WTC11 (cell line): ENCODE measurements around the gene PEX7. TPM values are rescaled to one million over a fixed set of nuclear protein-coding genes. Genes with fewer than 3 reads are reported as not detected.
"Not testable (repeated sequence)": the region's sequence is repeated elsewhere in the genome, so short reads cannot be mapped to it uniquely, and the experiment has no call there.

Source experiments
- ATAC-seq: fragments of 200-7000 bp; cut with Tn5 transposase; 2 replicates; pipeline ENCODE4 v1.10.0; 2021; ENCODE audit warnings: mild to moderate bottlenecking, moderate library complexity
- CTCF ChIA-PET: fragments of 300-600 bp; sonication (Branson Sonifier 250); formaldehyde crosslinking; loops from one replicate; lab custom pipeline; 2021; ENCODE audit warnings: antibody characterized with exemption; lab: Charles Lee
- POLR2A ChIA-PET: fragments of 350-600 bp; sonication (Branson Sonifier 250); formaldehyde crosslinking; loops from one replicate; lab custom pipeline; 2021; ENCODE audit warnings: antibody characterized with exemption; lab: Charles Lee
- DNase-seq: peaks from one replicate; pipeline ENCODE4 v3.0.0; 2021; ENCODE audit warnings: low spot score
- H3K27ac Mint-ChIP-seq: 2 replicates; pipeline ENCODE4 v1.8.0; 2021; ENCODE audit warnings: mixed read lengths
- H3K27me3 Mint-ChIP-seq: 2 replicates; pipeline ENCODE4 v1.8.0; 2021; ENCODE audit warnings: low read depth, mild to moderate bottlenecking, moderate library complexity, mixed read lengths
- H3K36me3 Mint-ChIP-seq: 2 replicates; pipeline ENCODE4 v1.8.0; 2021; ENCODE audit warnings: mixed read lengths
- H3K4me1 Mint-ChIP-seq: 2 replicates; pipeline ENCODE4 v1.8.0; 2022; ENCODE audit warnings: mixed read lengths
- H3K4me3 Mint-ChIP-seq: 2 replicates; pipeline ENCODE4 v1.8.0; 2021; ENCODE audit warnings: mild to moderate bottlenecking, moderate library complexity, mixed read lengths
- H3K9me3 Mint-ChIP-seq: 2 replicates; pipeline ENCODE4 v1.8.0; 2021; ENCODE audit warnings: mixed read lengths
- ARID4B ChIP-seq: sonication (generic); formaldehyde crosslinking; IDR thresholded peaks from 2 replicates; pipeline ENCODE4 v1.8.0; 2023; ENCODE audit warnings: missing genetic modification reagents, mild to moderate bottlenecking, borderline replicate concordance
- CREB1 ChIP-seq: sonication (generic); formaldehyde crosslinking; IDR thresholded peaks from 2 replicates; pipeline ENCODE4 v1.8.0; 2023; ENCODE audit warnings: mild to moderate bottlenecking, missing genetic modification reagents
- FOXJ3 ChIP-seq: sonication (generic); formaldehyde crosslinking; IDR thresholded peaks from 2 replicates; pipeline ENCODE4 v1.9.0; 2021; ENCODE audit warnings: missing genetic modification reagents, mild to moderate bottlenecking, borderline replicate concordance
- FOXK1 ChIP-seq: sonication (generic); formaldehyde crosslinking; IDR thresholded peaks from 2 replicates; pipeline ENCODE4 v1.8.0; 2022; ENCODE audit warnings: mild to moderate bottlenecking, moderate library complexity, missing genetic modification reagents
- FOXP1 ChIP-seq: sonication (generic); formaldehyde crosslinking; IDR thresholded peaks from 2 replicates; pipeline ENCODE4 v1.8.0; 2022; ENCODE audit warnings: missing genetic modification reagents, mild to moderate bottlenecking, moderate library complexity, borderline replicate concordance
- FOXP4 ChIP-seq: sonication (generic); formaldehyde crosslinking; IDR thresholded peaks from 2 replicates; pipeline ENCODE4 v1.8.0; 2022; ENCODE audit warnings: mild to moderate bottlenecking, missing genetic modification reagents
- HMGXB4 ChIP-seq: sonication (generic); formaldehyde crosslinking; IDR thresholded peaks from 2 replicates; pipeline ENCODE4 v1.8.1; 2023; ENCODE audit warnings: mild to moderate bottlenecking, moderate library complexity, missing genetic modification reagents
- IRF2 ChIP-seq: sonication (generic); formaldehyde crosslinking; IDR thresholded peaks from 2 replicates; pipeline ENCODE4 v1.8.0; 2022; ENCODE audit warnings: low read depth, missing genetic modification reagents, borderline replicate concordance
- NFATC4 ChIP-seq: fragments of 250-450 bp; sonication (Bioruptor Pico); IDR thresholded peaks from 2 replicates; pipeline ENCODE4 v1.9.0; 2021; ENCODE audit warnings: mild to moderate bottlenecking
- NFE2L1 ChIP-seq: sonication (generic); formaldehyde crosslinking; IDR thresholded peaks from 2 replicates; pipeline ENCODE4 v1.8.1; 2023; ENCODE audit warnings: missing genetic modification reagents
- NFYB ChIP-seq: sonication (generic); formaldehyde crosslinking; conservative IDR thresholded peaks from 2 replicates; pipeline ENCODE4 v1.8.0; 2022; ENCODE audit warnings: low read depth, missing genetic modification reagents
- TEAD1 ChIP-seq: sonication (generic); formaldehyde crosslinking; IDR thresholded peaks from 2 replicates; pipeline ENCODE4 v1.8.0; 2022; ENCODE audit warnings: mild to moderate bottlenecking, missing genetic modification reagents
- ZNF138 ChIP-seq: sonication (generic); formaldehyde crosslinking; conservative IDR thresholded peaks from 2 replicates; pipeline ENCODE4 v1.8.1; 2022; ENCODE audit warnings: mild to moderate bottlenecking, moderate library complexity, missing genetic modification reagents
- total RNA-seq: library from RNA; stranded (reverse); gene quantifications from 3 replicates; pipeline ENCODE4 v1.2.3, GENCODE V29; 2021
- TF ChIP-seq, protein P1 (sequence below): sonication (generic); formaldehyde crosslinking; IDR thresholded peaks from 2 replicates; pipeline ENCODE4 v1.8.1; 2023; ENCODE audit warnings: mild to moderate bottlenecking, missing genetic modification reagents, borderline replicate concordance

The PEX7 gene
- total RNA-seq, 1 experiment from 2014 or later = 9.8 TPM

DNA sequence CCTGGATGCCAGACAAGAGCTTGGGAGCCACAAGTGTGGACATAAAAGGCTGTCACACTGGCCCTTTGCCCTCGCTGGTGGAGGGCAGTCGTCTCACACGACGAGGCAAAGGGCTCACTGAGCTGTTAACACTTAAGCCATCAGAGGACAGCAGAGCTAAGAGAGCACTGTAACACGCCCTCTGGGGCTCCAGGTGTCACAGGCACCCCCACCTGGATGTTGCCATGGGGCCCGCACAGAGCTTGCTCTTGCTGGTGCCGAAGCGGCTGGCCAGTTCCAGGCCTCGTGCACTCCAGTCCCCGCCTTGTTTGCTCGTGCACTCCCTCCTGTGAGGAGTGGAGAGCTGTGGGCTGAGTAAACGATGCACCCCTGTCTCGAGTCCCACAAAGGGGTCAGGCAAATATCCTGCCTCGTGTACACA is 137.1 kb downstream of the PEX7 start (continued):
- TF ChIP-seq NFYB = no peak
- TF ChIP-seq TEAD1 (CRISPR knock-in tag) = 0 out of 2 replicates have a peak, but pooled peaks have one; percentile 21
- TF ChIP-seq FOXJ3 (CRISPR knock-in tag) = no peak
- TF ChIP-seq IRF2 (CRISPR knock-in tag) = no peak
- peak; percentile 50; the same call in 1 of the 2 replicates for TF ChIP-seq FOXP4 (CRISPR knock-in tag)
- TF ChIP-seq FOXK1 (CRISPR knock-in tag) = peak; percentile 69; the same call in 1 of the 2 replicates
- TF ChIP-seq FOXP1 (CRISPR knock-in tag) = peak; percentile 74; the same call in 1 of the 2 replicates
- 0 out of 2 replicates have a peak, but pooled peaks have one; percentile 23 for TF ChIP-seq HMGXB4
- no peak; the same call in 1 of the 2 replicates for TF ChIP-seq ZNF138
- TF ChIP-seq NFE2L1 (CRISPR knock-in tag) = no peak
- no peak for TF ChIP-seq CREB1 (CRISPR knock-in tag)
- TF ChIP-seq NFATC4 (CRISPR knock-in tag) = no peak
- TF ChIP-seq, protein P1, sequence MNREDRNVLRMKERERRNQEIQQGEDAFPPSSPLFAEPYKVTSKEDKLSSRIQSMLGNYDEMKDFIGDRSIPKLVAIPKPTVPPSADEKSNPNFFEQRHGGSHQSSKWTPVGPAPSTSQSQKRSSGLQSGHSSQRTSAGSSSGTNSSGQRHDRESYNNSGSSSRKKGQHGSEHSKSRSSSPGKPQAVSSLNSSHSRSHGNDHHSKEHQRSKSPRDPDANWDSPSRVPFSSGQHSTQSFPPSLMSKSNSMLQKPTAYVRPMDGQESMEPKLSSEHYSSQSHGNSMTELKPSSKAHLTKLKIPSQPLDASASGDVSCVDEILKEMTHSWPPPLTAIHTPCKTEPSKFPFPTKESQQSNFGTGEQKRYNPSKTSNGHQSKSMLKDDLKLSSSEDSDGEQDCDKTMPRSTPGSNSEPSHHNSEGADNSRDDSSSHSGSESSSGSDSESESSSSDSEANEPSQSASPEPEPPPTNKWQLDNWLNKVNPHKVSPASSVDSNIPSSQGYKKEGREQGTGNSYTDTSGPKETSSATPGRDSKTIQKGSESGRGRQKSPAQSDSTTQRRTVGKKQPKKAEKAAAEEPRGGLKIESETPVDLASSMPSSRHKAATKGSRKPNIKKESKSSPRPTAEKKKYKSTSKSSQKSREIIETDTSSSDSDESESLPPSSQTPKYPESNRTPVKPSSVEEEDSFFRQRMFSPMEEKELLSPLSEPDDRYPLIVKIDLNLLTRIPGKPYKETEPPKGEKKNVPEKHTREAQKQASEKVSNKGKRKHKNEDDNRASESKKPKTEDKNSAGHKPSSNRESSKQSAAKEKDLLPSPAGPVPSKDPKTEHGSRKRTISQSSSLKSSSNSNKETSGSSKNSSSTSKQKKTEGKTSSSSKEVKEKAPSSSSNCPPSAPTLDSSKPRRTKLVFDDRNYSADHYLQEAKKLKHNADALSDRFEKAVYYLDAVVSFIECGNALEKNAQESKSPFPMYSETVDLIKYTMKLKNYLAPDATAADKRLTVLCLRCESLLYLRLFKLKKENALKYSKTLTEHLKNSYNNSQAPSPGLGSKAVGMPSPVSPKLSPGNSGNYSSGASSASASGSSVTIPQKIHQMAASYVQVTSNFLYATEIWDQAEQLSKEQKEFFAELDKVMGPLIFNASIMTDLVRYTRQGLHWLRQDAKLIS (CRISPR knock-in tag) = 0 out of 2 replicates have a peak, but pooled peaks have one; percentile 46
- TF ChIP-seq ARID4B = 0 out of 2 replicates have a peak, but pooled peaks have one; percentile 34

GRCh38 chr6:136959935-136960334 is 137.5 kb downstream of the PEX7 start:
- not testable (repeated sequence) for H3K4me3 Mint-ChIP-seq, H3K36me3 Mint-ChIP-seq, H3K9me3 Mint-ChIP-seq, ATAC-seq, H3K27me3 Mint-ChIP-seq, DNase-seq
- POLR2A ChIA-PET = interaction anchor here (0.8 kb wide), 1 partner anchor 670 kb away, joined by 3 read pairs; the partner anchor contains the start of gene BCLAF1
- CTCF ChIA-PET = interaction anchor here (1.0 to 3.5 kb wide), 10 partner anchors 8 to 167 kb away, joined by 3 to 16 read pairs (median 5); partner anchors contain the start of genes MAP3K5 and SLC35D3
- peak overlapping the region; percentile 91 for H3K27ac Mint-ChIP-seq
- H3K4me1 Mint-ChIP-seq = peaks cover 79% of the 10 kb centered on the region
